GM19455 (cell line): Measurements from ENCODE around the gene BIRC7.

Experiments
- ATAC-seq: cut with Tn5 transposase; IDR thresholded peaks from one replicate; pipeline ENCODE4 v1.9.1; 2021; ENCODE audit not compliant: unreplicated experiment

The BIRC7 gene

DNA sequence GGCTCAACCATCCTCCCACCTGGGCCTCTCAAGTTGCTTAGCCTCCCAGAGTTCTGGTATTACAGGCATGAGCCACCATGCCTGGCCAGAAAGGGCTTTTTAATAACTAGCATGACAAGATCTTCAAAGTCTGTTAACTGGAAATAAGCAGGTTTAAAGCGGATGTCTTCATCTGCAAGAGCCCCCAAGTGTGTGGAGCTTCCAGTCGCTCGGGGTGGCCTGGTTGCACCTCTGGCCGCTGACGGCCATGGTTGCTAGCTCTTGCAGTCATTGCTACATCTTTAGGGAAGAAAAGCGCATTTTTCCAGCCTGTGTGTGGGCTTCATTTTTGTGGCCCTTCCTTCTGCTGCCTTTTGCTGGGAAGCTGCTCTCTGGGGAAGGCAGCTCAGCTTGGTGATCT lies 44.7 kb downstream of the BIRC7 start:
- no peak for ATAC-seq

DNA sequence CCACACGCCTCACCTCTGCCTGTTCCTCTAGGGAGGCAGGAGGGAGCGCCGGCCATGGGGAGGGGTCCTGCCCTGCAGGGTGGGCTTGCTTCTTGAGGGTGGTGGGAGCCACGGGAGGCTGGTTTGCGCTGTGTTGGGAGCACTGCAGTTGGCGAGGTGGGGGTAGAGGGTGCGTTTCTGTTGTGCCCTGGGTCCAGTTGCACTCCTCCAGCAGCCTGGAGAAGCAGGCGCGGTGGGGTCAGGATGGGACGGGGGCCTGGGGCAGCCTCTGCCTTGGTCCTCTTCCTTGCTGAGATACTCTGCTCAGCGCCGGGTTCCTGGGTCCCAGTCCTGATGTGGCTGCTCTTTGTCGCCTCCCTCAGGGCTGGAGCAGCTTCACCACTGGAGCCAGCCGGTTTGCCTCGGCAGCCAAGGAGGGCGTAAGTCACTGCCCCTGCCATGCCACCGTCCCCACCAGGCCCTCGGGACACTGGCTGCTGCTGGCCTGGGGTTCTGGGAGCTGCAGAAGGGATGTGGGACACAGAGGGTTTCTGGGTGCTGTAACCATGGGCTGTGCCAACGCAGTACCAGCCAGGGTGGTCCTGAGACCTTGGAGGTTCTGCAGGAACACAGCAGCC lies 45.3 kb downstream of the BIRC7 start:
- ATAC-seq, result no peak

DNA sequence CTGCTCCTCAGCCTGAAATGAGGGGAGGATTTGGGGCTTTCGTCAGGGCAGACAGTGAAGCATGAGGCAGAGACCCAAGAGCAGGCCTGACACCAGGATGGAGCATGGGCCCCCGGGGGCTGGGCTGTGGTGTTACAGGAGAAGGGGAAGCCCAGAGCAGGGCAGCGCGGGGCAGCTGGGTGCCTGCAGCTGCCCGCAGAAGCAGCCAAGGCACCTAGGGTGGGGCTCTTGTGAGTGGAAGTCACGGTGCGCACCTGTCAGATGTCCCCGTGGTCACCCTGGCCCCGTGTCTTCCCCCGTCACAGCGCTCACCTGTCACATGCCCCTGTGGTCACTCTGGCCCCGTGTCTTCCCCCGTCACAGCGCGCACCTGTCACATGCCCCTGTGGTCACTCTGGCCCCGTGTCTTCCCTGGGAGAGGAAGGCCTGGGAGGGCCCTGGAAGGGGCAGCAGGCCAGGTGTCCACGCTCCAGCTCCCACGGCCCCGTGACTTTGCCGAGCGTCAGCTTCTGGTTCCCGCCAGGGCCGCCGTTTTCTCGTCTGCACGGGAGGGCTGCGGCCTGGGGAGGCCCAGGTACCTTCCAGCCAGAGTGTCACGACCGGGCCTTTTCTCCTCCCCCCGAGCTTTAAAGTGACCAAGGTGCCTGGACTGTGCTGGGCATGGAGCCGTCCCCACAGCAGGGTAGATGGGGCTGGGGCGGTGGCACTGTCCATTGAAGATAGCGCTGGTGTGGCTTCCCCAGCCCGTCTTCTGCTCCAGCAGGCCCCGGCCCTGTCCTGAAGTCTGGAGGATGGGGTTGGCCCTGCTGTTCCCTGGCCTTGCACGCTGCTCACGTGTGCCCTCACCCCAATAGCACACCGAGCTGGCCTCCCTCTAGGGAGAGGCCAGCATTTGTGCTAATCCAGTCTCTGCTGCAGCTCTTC lies 46.3 kb downstream of the BIRC7 start:
- ATAC-seq, result no peak

GRCh38 chr20:63282946-63283345 lies 47.2 kb downstream of the BIRC7 start:
- no peak for ATAC-seq

DNA sequence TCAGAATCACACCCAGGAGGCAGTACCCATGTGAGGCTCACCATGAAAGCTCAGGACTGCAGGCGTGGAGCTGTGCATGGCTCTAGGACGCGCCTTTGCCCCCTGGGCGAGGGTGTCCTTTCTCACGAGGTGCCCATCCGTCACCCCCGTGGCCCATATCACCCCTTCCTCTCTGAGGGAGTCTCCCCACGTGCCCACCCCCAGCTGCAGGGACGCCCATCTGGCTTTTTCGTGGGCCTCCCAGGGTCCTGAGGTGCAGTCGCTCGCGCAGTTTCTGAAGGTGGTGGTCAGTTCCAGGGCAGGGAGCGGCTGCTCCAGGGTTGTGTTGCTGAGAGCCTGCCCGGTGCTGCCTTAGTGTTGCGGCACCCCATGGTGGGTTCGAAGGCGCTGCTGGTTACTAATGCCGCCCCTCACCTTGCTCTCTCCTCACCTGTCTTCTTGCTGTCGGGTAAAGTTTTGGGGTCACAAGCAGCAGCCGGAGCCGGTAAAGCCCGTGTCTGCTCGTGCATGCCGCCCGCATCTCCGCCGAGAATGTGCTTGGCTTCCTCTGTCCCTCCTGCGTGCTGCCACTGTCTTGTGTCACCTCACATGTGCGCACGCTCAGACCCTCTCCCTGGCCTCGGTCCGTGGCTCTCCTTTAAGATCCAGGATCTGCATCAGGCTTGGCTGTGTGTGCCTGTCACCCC lies 47.8 kb downstream of the BIRC7 start:
- ATAC-seq, result no peak

DNA sequence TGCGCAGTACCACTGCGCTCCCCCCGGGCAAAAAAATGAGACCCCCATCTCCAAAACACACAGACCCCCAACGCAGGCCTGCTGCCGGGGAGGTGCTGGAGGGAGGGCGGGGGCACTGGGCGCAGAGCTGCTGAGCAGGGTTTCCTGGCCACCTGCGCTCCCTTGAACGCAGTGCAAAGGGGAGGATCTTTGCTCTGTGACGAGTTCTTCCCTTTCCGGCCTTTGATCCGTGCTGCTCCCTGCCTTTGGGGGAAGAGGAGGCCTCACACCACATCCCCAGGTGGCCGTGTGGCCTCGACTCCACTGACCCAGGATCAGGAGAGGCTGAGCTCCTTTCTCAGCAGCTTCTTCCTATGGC lies 48.4 kb downstream of the BIRC7 start:
- ATAC-seq, result no peak

- no peak for ATAC-seq
These were observed 48.8 kb downstream of the BIRC7 start for GRCh38 chr20:63284544-63284949.

DNA sequence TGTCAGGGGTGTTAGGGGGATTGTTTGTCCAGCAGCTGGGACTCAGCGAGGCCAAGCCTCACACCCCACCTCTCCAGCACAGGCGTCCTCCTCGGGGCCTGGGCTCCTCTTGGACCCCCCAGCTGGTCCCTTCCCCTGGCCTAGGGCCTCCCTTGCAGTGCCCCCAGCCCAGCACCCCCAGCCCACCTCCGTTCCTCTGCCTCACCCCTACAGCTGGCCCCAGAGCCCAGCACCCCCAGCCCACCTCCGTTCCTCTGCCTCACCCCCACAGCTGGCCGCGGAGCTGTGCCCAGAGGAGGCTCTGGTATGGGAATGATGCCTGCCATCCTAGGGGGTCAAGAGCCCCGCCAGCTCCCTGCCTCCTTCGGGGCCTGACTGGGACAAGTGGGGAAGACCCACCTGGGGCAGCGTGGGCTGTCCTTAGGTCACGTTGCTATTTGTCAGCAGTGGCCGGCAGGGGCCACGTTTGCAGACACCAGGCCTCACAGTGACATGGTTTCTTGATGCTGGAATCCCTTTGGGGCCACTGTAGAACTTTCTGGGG lies 49.3 kb downstream of the BIRC7 start:
- no peak for ATAC-seq

DNA sequence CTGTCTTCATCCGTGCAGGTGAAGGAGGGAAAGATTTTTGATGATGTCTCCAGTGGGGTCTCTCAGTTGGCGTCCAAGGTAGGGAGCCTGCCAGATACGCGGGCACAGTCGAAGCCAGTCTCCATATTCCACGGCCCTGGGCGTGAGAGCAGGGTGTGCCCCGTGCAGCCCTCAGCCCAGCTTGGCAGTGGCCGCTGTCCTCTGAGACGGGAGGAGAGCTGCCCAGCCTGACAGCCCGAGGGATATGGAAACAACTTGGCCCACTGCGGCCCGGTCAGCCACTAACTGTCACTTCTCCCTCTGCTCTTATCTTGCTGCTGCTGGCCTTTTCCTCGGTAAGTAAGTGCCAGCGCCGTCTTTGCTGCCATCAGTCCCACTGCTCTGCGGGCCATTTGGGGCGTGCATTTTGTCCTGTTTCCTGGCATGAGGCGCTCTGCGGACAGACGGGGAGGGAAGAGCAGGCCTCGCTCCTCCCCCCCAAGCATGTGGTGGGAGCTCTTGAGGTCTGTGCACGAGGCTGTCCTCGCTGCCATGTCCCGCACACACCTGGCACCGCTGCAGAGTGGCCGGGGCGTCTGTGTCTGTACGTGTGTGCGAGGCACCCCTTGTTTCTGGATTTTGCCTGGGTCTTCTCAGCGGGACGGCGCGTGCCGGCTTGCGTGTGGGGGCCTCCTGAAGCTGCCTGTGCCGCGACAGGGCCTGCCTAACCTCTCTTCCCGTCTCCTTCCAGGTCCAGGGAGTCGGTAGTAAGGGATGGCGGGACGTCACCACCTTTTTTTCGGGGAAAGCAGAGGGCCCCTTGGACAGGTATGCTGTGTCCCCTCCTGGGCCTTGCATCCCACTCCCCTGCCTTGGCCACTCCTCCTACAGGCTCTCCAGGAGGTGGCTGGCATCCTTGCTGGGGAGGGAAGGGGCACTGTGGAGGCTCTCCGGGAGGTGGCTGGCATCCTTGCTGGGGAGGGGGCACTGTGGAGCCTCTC lies 50.2 kb downstream of the BIRC7 start:
- ATAC-seq, result no peak

- ATAC-seq, result no peak
These were observed 51.3 kb downstream of the BIRC7 start for GRCh38 chr20:63286781-63287696.

DNA sequence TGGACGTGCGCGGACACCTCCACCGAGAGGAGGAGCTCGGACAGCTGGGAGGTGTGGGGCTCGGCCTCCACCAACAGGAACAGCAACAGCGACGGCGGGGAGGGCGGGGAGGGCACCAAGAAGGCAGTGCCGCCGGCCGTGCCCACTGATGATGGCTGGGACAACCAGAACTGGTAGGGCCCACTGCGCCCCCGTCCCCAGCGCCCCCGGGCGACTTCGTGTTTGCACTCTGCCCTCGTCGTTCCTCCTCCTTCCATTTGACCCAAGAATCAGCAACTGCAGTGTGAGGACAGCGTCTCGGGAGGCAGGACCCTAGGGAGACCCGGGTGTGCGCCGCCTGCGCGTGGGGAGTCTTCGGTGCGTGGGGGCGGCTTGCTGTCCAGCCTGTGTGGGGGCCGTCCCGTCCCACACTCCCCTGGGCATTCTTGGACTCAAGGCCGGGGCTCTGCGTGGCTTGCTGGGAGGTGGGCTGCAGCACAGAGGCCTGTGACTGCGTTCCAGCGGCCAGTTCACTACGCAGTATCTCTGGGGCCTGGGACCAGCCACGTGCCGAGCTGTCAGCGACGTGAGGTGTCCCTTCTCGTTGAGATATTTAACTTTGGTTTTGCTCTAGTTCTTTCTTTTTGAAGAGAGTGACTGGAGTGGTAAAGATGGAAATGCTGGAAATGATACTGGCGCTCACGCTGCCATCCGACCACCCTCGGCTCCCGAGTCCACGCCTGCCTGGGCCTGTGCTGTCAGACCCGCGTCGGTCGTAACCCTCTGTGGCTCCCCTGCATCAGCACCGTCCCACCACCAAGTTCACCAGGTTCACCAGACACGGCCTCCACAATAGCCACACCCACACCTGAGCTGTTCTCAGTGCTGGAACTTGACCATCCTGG lies 52.2 kb downstream of the BIRC7 start:
- ATAC-seq, result no peak

GRCh38 chr20:63288581-63289251 lies 53.0 kb downstream of the BIRC7 start:
- ATAC-seq, result no peak

DNA sequence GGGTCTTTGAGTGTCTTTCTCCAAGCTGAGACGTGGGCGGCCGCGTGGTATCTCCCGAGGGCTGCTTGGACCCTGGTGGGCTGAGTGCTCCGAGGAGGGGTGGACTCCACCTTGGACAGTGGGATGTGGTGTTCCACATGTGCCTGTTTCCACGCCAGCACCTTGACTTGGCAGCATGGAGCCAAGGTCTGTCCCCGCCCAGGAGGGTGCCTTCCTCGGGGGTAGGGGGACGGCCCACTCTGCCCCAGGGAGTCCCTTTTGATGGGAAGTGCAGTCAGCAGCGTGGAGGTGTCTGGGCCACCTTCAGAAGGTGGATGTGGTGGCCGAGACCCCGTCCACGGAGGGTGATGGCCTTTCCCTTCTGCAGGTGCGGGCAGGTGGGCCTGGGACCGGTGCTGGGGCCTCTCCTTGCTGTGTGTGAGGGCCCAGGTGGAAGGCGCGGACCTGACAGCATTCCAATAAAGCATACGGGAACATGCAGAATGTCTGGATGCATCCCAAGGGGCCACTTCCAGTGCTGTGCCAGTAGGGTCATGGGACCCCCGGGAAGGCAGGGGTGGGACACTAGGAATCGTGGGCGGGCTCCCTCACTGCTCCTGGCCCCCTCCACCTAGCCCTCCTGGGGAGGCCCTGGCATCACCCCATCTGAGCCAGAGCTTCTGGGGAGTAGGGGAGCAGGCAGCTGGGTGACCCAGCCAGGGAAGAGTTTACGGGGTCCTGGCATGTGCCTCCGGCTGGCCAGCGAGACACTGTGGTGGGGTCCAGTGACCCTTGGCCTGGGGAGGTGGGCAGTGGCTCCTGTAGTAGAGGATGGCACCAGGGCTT lies 53.8 kb downstream of the BIRC7 start:
- ATAC-seq, result no peak
